ENCODE measurements around the gene ADAMTSL2.

GRCh38 chr9:133570691-133571080 is 36.2 kb downstream of the ADAMTSL2 start:
- TF ChIP-seq GATA3 (IDR thresholded peaks at IDR 0.05; ENCODE audit: low read depth, low read length) (no peak), GATA2 (IDR thresholded peaks at IDR 0.05; ENCODE audit: low read depth, low read length) (no peak)

Measured in SH-SY5Y (cell line).